SJSA1 (cell line): Measurements from ENCODE around the gene ITPR1. TPM values are rescaled to one million over a fixed set of nuclear protein-coding genes. Genes with fewer than 3 reads are reported as not detected.
A peak's percentile ranks its signal among the peaks of the same experiment; 100 is the strongest.

Experiments
- DNase-seq, 2 experiments: peaks; one replicate each; pipeline ENCODE4 v3.0.0-alpha.2; 2015 to 2020; ENCODE audit warnings: low spot score in 2 of 2, low read depth in 1 of 2
- H3K27ac ChIP-seq: fragments of 250-450 bp; sonication (Bioruptor Pico); 2 replicates; pipeline ENCODE4 v1.5.1; 2020; ENCODE audit warnings: mild to moderate bottlenecking, moderate library complexity
- H3K27me3 ChIP-seq: fragments of 250-450 bp; sonication (Bioruptor Pico); replicated peaks from 2 replicates; pipeline ENCODE4 v1.5.1; 2020; ENCODE audit warnings: mild to moderate bottlenecking, moderate library complexity
- H3K36me3 ChIP-seq: fragments of 250-450 bp; sonication (Bioruptor Pico); 2 replicates; pipeline ENCODE4 v1.5.1; 2020; ENCODE audit warnings: mild to moderate bottlenecking
- H3K4me1 ChIP-seq: fragments of 250-450 bp; sonication (Bioruptor Pico); replicated peaks from 2 replicates; pipeline ENCODE4 v1.6.1; 2021; ENCODE audit warnings: mild to moderate bottlenecking
- H3K4me3 ChIP-seq: fragments of 250-450 bp; sonication (Bioruptor Pico); 2 replicates; pipeline ENCODE4 v1.5.1; 2020; ENCODE audit warnings: mild to moderate bottlenecking
- H3K9me3 ChIP-seq: fragments of 250-450 bp; sonication (Bioruptor Pico); replicated peaks from 2 replicates; pipeline ENCODE4 v1.5.1; 2020; ENCODE audit warnings: mild to moderate bottlenecking
- total RNA-seq: library from RNA; depleted of rRNA; stranded (reverse); fragments of >200 nt; shearing (Covaris generic); gene quantifications from 2 replicates; pipeline ENCODE4 v1.2.3, GENCODE V29; 2014

ITPR1 gene
- total RNA-seq, 1 experiment from 2014 or later = 9.7 TPM

GRCh38 chr3:4778119-4778518 lies 285.0 kb downstream of the ITPR1 start:
- no peak overlapping the region for H3K27ac ChIP-seq
- H3K36me3 ChIP-seq = no peaks in the 10 kb centered on the region
- H3K9me3 ChIP-seq = no peaks in the 10 kb centered on the region
- H3K4me3 ChIP-seq = no peak overlapping the region
- no peaks in the 10 kb centered on the region for H3K4me1 ChIP-seq
- no peak for DNase-seq
- no peaks in the 10 kb centered on the region for H3K27me3 ChIP-seq

GRCh38 chr3:4778740-4779139 lies 285.6 kb downstream of the ITPR1 start:
- H3K27ac ChIP-seq = no peak overlapping the region
- no peak overlapping the region for H3K4me3 ChIP-seq
- no peak for DNase-seq
- H3K4me1 ChIP-seq = no peaks in the 10 kb centered on the region
- H3K27me3 ChIP-seq = no peaks in the 10 kb centered on the region
- H3K36me3 ChIP-seq = no peaks in the 10 kb centered on the region
- no peaks in the 10 kb centered on the region for H3K9me3 ChIP-seq

GRCh38 chr3:4780545-4780957 lies 287.4 kb downstream of the ITPR1 start:
- no peak overlapping the region for H3K4me3 ChIP-seq
- no peaks in the 10 kb centered on the region for H3K36me3 ChIP-seq
- no peak overlapping the region for H3K27ac ChIP-seq
- DNase-seq = no peak
- no peaks in the 10 kb centered on the region for H3K27me3 ChIP-seq
- H3K4me1 ChIP-seq = no peaks in the 10 kb centered on the region
- no peaks in the 10 kb centered on the region for H3K9me3 ChIP-seq

- no peak for DNase-seq
- H3K36me3 ChIP-seq = no peaks in the 10 kb centered on the region
- no peaks in the 10 kb centered on the region for H3K27me3 ChIP-seq
- H3K9me3 ChIP-seq = no peaks in the 10 kb centered on the region
- no peak overlapping the region for H3K27ac ChIP-seq
- H3K4me3 ChIP-seq = no peak overlapping the region
- no peaks in the 10 kb centered on the region for H3K4me1 ChIP-seq
Observed at GRCh38 chr3:4782095-4782494, 288.9 kb downstream of the ITPR1 start.

- no peak for DNase-seq
- Histone ChIP-seq H3K4me1 (peaks cover 2% of the 10 kb centered on the region), H3K27ac (no peak overlapping the region), H3K9me3 (no peaks in the 10 kb centered on the region), H3K36me3 (no peaks in the 10 kb centered on the region), H3K27me3 (no peaks in the 10 kb centered on the region), H3K4me3 (no peak overlapping the region)
Observed at GRCh38 chr3:4785551-4785950, 292.4 kb downstream of the ITPR1 start.

- Histone ChIP-seq H3K36me3 (no peaks in the 10 kb centered on the region), H3K27ac (no peak overlapping the region), H3K4me1 (peaks cover 8% of the 10 kb centered on the region), H3K27me3 (no peaks in the 10 kb centered on the region), H3K4me3 (no peak overlapping the region), H3K9me3 (no peaks in the 10 kb centered on the region)
- DNase-seq = no peak
Observed at GRCh38 chr3:4786431-4786830, 293.3 kb downstream of the ITPR1 start.

- H3K9me3 ChIP-seq = no peaks in the 10 kb centered on the region
- no peaks in the 10 kb centered on the region for H3K27me3 ChIP-seq
- H3K4me3 ChIP-seq = no peak overlapping the region
- DNase-seq = no peak
- H3K27ac ChIP-seq = no peak overlapping the region
- no peaks in the 10 kb centered on the region for H3K36me3 ChIP-seq
- peaks cover 40% of the 10 kb centered on the region for H3K4me1 ChIP-seq
Observed at GRCh38 chr3:4791358-4791757, 298.2 kb downstream of the ITPR1 start.

- H3K27me3 ChIP-seq = no peaks in the 10 kb centered on the region
- no peak for DNase-seq
- no peaks in the 10 kb centered on the region for H3K9me3 ChIP-seq
- H3K27ac ChIP-seq = no peak overlapping the region; the same call in 1 of the 2 replicates
- H3K4me3 ChIP-seq = no peak overlapping the region
- peaks cover 44% of the 10 kb centered on the region for H3K4me1 ChIP-seq
- no peaks in the 10 kb centered on the region for H3K36me3 ChIP-seq
Observed at GRCh38 chr3:4793311-4793710, 300.2 kb downstream of the ITPR1 start.

- no peaks in the 10 kb centered on the region for H3K27me3 ChIP-seq
- no peak overlapping the region; the same call in 1 of the 2 replicates for H3K4me3 ChIP-seq
- H3K4me1 ChIP-seq = peaks cover 44% of the 10 kb centered on the region
- peak; percentile 53 to 67 for DNase-seq
- no peaks in the 10 kb centered on the region for H3K36me3 ChIP-seq
- H3K27ac ChIP-seq = peak overlapping the region; percentile 88
- H3K9me3 ChIP-seq = no peaks in the 10 kb centered on the region
Observed at GRCh38 chr3:4794331-4794730, 301.2 kb downstream of the ITPR1 start.

- H3K27me3 ChIP-seq = no peaks in the 10 kb centered on the region
- H3K27ac ChIP-seq = peak overlapping the region; percentile 88
- peak; percentile 71 to 74 for DNase-seq
- peak overlapping the region; percentile 26 for H3K4me3 ChIP-seq
- peaks cover 44% of the 10 kb centered on the region for H3K4me1 ChIP-seq
- H3K36me3 ChIP-seq = no peaks in the 10 kb centered on the region
- no peaks in the 10 kb centered on the region for H3K9me3 ChIP-seq
Observed at GRCh38 chr3:4794798-4795197, 301.6 kb downstream of the ITPR1 start.

GRCh38 chr3:4795905-4796304 lies 302.8 kb downstream of the ITPR1 start:
- DNase-seq = peak in 1 of 2 experiments; percentile 34
- Histone ChIP-seq H3K27me3 (no peaks in the 10 kb centered on the region), H3K4me3 (no peak overlapping the region), H3K4me1 (peaks cover 38% of the 10 kb centered on the region), H3K36me3 (no peaks in the 10 kb centered on the region), H3K27ac (peak overlapping the region; percentile 88), H3K9me3 (no peaks in the 10 kb centered on the region)

GRCh38 chr3:4797201-4797705 lies 304.1 kb downstream of the ITPR1 start:
- no peaks in the 10 kb centered on the region for H3K27me3 ChIP-seq
- no peak overlapping the region for H3K27ac ChIP-seq
- H3K4me1 ChIP-seq = peaks cover 36% of the 10 kb centered on the region
- H3K36me3 ChIP-seq = no peaks in the 10 kb centered on the region
- no peaks in the 10 kb centered on the region for H3K9me3 ChIP-seq
- H3K4me3 ChIP-seq = no peak overlapping the region
- no peak for DNase-seq

- DNase-seq = no peak
- no peaks in the 10 kb centered on the region for H3K9me3 ChIP-seq
- H3K4me1 ChIP-seq = peaks cover 25% of the 10 kb centered on the region
- H3K36me3 ChIP-seq = no peaks in the 10 kb centered on the region
- no peak overlapping the region for H3K27ac ChIP-seq
- H3K27me3 ChIP-seq = no peaks in the 10 kb centered on the region
- no peak overlapping the region for H3K4me3 ChIP-seq
Observed at GRCh38 chr3:4799266-4800256, 306.4 kb downstream of the ITPR1 start.

- Histone ChIP-seq H3K27ac (no peak overlapping the region), H3K4me3 (no peak overlapping the region), H3K36me3 (no peaks in the 10 kb centered on the region), H3K4me1 (peaks cover 15% of the 10 kb centered on the region), H3K9me3 (no peaks in the 10 kb centered on the region), H3K27me3 (no peaks in the 10 kb centered on the region)
- DNase-seq = no peak
Observed at GRCh38 chr3:4800595-4800994, 307.4 kb downstream of the ITPR1 start.
